Measurements from ENCODE around the gene RPLP2.

DNA sequence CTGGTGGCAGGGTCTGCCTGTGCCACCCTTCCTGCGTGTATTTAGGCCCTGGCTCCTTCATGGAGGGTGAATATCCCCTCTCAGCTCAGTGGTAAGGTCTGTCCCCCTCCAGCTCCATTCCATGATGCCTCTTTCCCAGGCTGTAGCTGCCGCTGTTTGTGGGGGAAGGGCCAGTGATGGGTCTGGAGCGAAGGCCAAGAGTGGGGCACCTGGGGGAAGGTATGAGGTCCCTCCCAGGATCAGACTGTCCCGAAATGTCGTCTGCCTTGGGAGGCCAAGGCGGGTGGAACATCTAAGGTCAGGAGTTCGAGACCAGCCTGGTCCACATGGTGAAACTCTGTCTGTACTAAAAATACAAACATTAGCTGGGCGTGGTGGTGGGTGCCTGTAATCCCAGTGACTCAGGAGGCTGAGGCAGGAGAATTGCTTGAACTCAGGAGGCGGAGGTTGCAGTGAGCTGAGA lies 24.1 kb downstream of the RPLP2 start:
- TF ChIP-seq, protein P1, sequence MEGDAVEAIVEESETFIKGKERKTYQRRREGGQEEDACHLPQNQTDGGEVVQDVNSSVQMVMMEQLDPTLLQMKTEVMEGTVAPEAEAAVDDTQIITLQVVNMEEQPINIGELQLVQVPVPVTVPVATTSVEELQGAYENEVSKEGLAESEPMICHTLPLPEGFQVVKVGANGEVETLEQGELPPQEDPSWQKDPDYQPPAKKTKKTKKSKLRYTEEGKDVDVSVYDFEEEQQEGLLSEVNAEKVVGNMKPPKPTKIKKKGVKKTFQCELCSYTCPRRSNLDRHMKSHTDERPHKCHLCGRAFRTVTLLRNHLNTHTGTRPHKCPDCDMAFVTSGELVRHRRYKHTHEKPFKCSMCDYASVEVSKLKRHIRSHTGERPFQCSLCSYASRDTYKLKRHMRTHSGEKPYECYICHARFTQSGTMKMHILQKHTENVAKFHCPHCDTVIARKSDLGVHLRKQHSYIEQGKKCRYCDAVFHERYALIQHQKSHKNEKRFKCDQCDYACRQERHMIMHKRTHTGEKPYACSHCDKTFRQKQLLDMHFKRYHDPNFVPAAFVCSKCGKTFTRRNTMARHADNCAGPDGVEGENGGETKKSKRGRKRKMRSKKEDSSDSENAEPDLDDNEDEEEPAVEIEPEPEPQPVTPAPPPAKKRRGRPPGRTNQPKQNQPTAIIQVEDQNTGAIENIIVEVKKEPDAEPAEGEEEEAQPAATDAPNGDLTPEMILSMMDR (conservative IDR thresholded peaks at IDR 0.05; ENCODE audit: low read depth, low read length) = no peak
- TF ChIP-seq EZH2 (IDR thresholded peaks at IDR 0.05; ENCODE audit: borderline replicate concordance, low read depth, low read length, poor library complexity, severe bottlenecking) = no peak
